ENCODE measurements around the gene MAD2L1BP. TPM values are rescaled to one million over a fixed set of nuclear protein-coding genes. Genes with fewer than 3 reads are reported as not detected.
"Not testable (repeated sequence)": the region's sequence is repeated elsewhere in the genome, so short reads cannot be mapped to it uniquely, and the experiment has no call there.

MAD2L1BP gene
- total RNA-seq, 1 donor from 2014 or later = 24.4 TPM

GRCh38 chr6:43628393-43629103 lies 7.1 kb upstream of the MAD2L1BP start:
- Mint-ChIP-seq H3K4me3 (peak overlapping the region; percentile 91), H3K27me3 (ENCODE audit: low read depth) (no peaks in the 10 kb centered on the region), H3K4me1 (peaks cover 24% of the 10 kb centered on the region), H3K27ac (peak overlapping the region; percentile 94), H3K9me3 (no peaks in the 10 kb centered on the region), H3K36me3 (peaks cover 18% of the 10 kb centered on the region)
- DNase-seq (ENCODE audit: low spot score in 2 of 2, unreplicated experiment in 2 of 2) = peak in 1 of 2 experiments; percentile 58
- TF ChIP-seq CTCF (IDR thresholded peaks at IDR 0.05; ENCODE audit: unreplicated experiment) = no peak

- Mint-ChIP-seq H3K4me3 (peak within 1 kb of the TSS; percentile 91), H3K27me3 (ENCODE audit: low read depth) (no peaks in the 10 kb centered on the region), H3K4me1 (peaks cover 24% of the 10 kb centered on the region), H3K36me3 (peaks cover 16% of the 10 kb centered on the region), H3K9me3 (no peaks in the 10 kb centered on the region), H3K27ac (peak within 1 kb of the TSS; percentile 99)
- no peak for TF ChIP-seq CTCF (IDR thresholded peaks at IDR 0.05; ENCODE audit: unreplicated experiment)
- peak; percentile 93 to 96 for DNase-seq (ENCODE audit: low spot score in 2 of 2, unreplicated experiment in 2 of 2)
Observed at GRCh38 chr6:43629104-43629504, 6.5 kb upstream of the MAD2L1BP start, which contains the start of gene GTPBP2. TSS of gene GTPBP2 (minus strand) at chr6:43629264. CDS start at chr6:43629162, 102 bp downstream.

- DNase-seq (ENCODE audit: low spot score in 2 of 2, unreplicated experiment in 2 of 2) = peak; percentile 85 to 92
- no peaks in the 10 kb centered on the region for H3K27me3 Mint-ChIP-seq (ENCODE audit: low read depth)
- peaks cover 13% of the 10 kb centered on the region for H3K36me3 Mint-ChIP-seq
- no peak for TF ChIP-seq CTCF (IDR thresholded peaks at IDR 0.05; ENCODE audit: unreplicated experiment)
- H3K9me3 Mint-ChIP-seq = no peaks in the 10 kb centered on the region
- peaks cover 24% of the 10 kb centered on the region for H3K4me1 Mint-ChIP-seq
- H3K27ac Mint-ChIP-seq = peak overlapping the region; percentile 99
- H3K4me3 Mint-ChIP-seq = peak overlapping the region; percentile 91
Observed at GRCh38 chr6:43629505-43630300, 5.9 kb upstream of the MAD2L1BP start.

GRCh38 chr6:43630980-43631619 lies 4.5 kb upstream of the MAD2L1BP start:
- Mint-ChIP-seq H3K36me3 (peaks cover 7% of the 10 kb centered on the region), H3K27me3 (ENCODE audit: low read depth) (no peaks in the 10 kb centered on the region), H3K27ac (peak overlapping the region; percentile 90), H3K4me3 (no peak overlapping the region), H3K9me3 (no peaks in the 10 kb centered on the region), H3K4me1 (peaks cover 29% of the 10 kb centered on the region)
- DNase-seq (ENCODE audit: low spot score in 2 of 2, unreplicated experiment in 2 of 2) = no peak
- no peak for TF ChIP-seq CTCF (IDR thresholded peaks at IDR 0.05; ENCODE audit: unreplicated experiment)

GRCh38 chr6:43633002-43633401 lies 2.6 kb upstream of the MAD2L1BP start:
- not testable (repeated sequence) for H3K27me3 Mint-ChIP-seq (ENCODE audit: low read depth); H3K9me3 Mint-ChIP-seq; H3K4me3 Mint-ChIP-seq; H3K36me3 Mint-ChIP-seq; H3K27ac Mint-ChIP-seq; DNase-seq (ENCODE audit: low spot score in 2 of 2, unreplicated experiment in 2 of 2)
- H3K4me1 Mint-ChIP-seq = peaks cover 24% of the 10 kb centered on the region
